ENCODE measurements around the gene VPS13C.

Gene VPS13C

DNA sequence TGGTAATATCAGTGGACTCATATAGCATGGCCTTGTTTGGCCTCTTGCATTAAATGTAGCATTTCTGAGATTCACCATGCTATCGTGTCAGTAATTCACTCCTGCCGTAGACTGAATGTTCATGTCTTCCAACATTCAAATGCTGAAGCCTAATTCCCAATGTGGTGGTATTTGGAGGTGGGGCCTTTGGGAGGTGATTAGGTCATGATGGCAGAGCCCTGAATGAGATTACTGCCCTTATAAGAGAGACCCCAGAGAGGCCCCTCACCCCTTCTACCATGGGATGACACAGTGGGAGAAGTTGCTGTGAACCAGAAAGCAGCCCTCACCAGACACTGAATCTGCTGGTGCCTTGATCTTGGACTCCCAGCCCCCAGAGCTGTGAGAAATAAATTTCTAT is 241.4 kb downstream of the VPS13C start:
- TF ChIP-seq, protein P1, sequence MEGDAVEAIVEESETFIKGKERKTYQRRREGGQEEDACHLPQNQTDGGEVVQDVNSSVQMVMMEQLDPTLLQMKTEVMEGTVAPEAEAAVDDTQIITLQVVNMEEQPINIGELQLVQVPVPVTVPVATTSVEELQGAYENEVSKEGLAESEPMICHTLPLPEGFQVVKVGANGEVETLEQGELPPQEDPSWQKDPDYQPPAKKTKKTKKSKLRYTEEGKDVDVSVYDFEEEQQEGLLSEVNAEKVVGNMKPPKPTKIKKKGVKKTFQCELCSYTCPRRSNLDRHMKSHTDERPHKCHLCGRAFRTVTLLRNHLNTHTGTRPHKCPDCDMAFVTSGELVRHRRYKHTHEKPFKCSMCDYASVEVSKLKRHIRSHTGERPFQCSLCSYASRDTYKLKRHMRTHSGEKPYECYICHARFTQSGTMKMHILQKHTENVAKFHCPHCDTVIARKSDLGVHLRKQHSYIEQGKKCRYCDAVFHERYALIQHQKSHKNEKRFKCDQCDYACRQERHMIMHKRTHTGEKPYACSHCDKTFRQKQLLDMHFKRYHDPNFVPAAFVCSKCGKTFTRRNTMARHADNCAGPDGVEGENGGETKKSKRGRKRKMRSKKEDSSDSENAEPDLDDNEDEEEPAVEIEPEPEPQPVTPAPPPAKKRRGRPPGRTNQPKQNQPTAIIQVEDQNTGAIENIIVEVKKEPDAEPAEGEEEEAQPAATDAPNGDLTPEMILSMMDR (IDR thresholded peaks at IDR 0.05; ENCODE audit: control extremely low read depth, extremely low read depth, low read depth, missing control alignments), result no peak
- POLR2A ChIA-PET, result no interaction called here
- CTCF ChIA-PET, result interaction anchor here (1.4 kb wide), 1 partner anchor 15 kb away, joined by 4 read pairs; no protein-coding TSS in a partner anchor
- no peak for DNase-seq (ENCODE audit: extremely low spot score)

DNA sequence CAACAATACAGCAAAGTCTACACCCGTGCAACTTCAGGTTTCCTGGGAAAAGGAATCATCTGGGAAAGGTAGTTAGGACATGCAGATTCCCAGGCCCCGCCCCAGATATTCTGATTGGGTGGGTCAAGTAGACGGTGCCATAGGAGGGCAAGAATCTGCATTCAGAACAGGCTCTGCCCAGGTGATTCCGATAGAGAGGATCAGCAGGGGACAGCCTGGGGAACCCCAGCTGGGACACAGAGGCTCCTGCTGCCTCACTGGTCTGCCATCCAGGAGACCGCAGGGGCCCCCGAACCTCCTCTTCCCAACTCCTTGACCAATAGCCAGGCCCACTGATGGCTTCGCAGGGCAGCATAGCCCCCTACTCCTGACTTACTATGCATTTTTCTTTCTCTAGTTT is 243.4 kb downstream of the VPS13C start:
- ChIA-PET POLR2A (no interaction called here), CTCF (interaction anchor here (0.7 to 1.5 kb wide), 3 partner anchors 11 to 19 kb away, joined by 3 to 6 read pairs (median 4); no protein-coding TSS in a partner anchor)
- TF ChIP-seq, protein P1 (IDR thresholded peaks at IDR 0.05; ENCODE audit: control extremely low read depth, extremely low read depth, low read depth, missing control alignments), result no peak
- DNase-seq (ENCODE audit: extremely low spot score), result no peak

DNA sequence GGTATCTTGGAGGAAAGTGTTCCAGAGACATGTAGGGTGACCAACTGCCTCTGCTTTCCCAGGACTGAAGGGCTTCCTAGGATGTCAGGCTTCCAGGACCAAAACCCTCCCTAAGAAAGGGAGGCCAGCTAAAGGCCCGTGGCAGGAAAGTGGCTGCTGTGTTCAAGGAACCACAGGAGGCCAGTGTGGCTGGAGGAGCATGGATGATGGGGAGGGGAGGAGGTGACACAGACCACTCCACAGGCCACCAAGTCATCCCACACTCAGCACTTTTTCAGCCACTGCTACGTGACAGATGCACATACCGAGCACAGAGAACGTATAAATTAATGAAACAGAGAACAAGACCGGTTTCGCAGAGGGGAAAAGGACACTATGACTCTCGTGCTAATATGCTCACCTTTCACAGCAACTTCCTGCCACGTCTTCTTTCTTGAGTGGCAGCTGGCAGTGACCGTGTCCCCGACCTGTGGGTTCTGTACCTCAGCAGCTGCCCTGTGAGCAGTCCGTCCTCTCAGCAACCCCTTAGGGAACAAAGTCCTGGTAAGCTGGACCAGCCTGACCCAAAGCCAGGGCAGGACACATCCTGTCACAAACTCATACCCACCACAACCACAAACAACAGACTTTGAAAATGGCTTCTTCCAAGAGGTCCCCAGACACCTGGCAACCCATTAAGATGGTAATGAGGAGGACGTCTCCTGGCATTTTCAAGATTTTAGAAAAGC is 244.7 kb downstream of the VPS13C start:
- POLR2A ChIA-PET, result no interaction called here
- CTCF ChIA-PET, result interaction anchor here (0.7 kb wide), 1 partner anchor 19 kb away, joined by 3 read pairs; no protein-coding TSS in a partner anchor
- TF ChIP-seq, protein P1 (IDR thresholded peaks at IDR 0.05; ENCODE audit: control extremely low read depth, extremely low read depth, low read depth, missing control alignments), result no peak
- no peak for DNase-seq (ENCODE audit: extremely low spot score)

GRCh38 chr15:61812476-61812875 is 247.8 kb downstream of the VPS13C start:
- ChIA-PET POLR2A (no interaction called here), CTCF (interaction anchor here (1.0 to 1.4 kb wide), 2 partner anchors 18 to 22 kb away, joined by 3 to 6 read pairs; no protein-coding TSS in a partner anchor)
- TF ChIP-seq, protein P1 (IDR thresholded peaks at IDR 0.05; ENCODE audit: control extremely low read depth, extremely low read depth, low read depth, missing control alignments), result no peak
- DNase-seq (ENCODE audit: extremely low spot score), result no peak

- POLR2A ChIA-PET, result no interaction called here
- TF ChIP-seq, protein P1 (IDR thresholded peaks at IDR 0.05; ENCODE audit: control extremely low read depth, extremely low read depth, low read depth, missing control alignments), result no peak
- DNase-seq (ENCODE audit: extremely low spot score), result no peak
- CTCF ChIA-PET, result interaction anchor here (1.0 to 1.4 kb wide), 2 partner anchors 18 to 22 kb away, joined by 3 to 6 read pairs; no protein-coding TSS in a partner anchor
These were observed 248.3 kb downstream of the VPS13C start for GRCh38 chr15:61811952-61812351.

GRCh38 chr15:61809216-61809615 is 251.0 kb downstream of the VPS13C start:
- CTCF ChIA-PET, result interaction anchor here (2.7 kb wide), 1 partner anchor 26 kb away, joined by 13 read pairs; no protein-coding TSS in a partner anchor
- no peak for DNase-seq (ENCODE audit: extremely low spot score)
- POLR2A ChIA-PET, result no interaction called here
- TF ChIP-seq, protein P1 (IDR thresholded peaks at IDR 0.05; ENCODE audit: control extremely low read depth, extremely low read depth, low read depth, missing control alignments), result no peak
